ENCODE data around the gene SRP9.
"Not testable (repeated sequence)": the region's sequence is repeated elsewhere in the genome, so short reads cannot be mapped to it uniquely, and the experiment has no call there.

The SRP9 gene

DNA sequence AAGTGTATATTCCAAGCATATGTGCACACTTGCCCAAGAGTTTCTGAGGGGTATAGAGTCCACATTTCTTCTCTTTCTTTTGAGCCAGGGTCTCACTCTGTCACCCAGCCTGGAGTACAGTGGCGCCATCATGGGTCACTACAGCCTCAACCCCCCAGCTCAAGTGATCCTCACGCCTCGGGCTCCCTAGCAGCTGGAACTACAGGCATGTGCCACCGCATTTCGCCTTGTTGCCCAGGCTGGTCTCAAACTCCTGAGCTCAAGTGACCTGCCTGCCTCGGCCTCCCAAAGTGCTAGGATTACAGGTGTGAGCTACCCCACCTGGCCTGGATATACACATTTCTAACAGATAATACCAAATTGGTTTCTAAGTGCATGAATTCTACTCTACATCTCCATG, 17.1 kb upstream of the SRP9 start:
- no peak for TF ChIP-seq ZNF565 (CRISPR knock-in tag; conservative IDR thresholded peaks at IDR 0.05; ENCODE audit: low read depth)
- no peak for TF ChIP-seq TCF4 (CRISPR knock-in tag; IDR thresholded peaks at IDR 0.05; ENCODE audit: borderline replicate concordance)
- no peak for TF ChIP-seq ZNF8 (CRISPR knock-in tag; IDR thresholded peaks at IDR 0.05)
- TF ChIP-seq PPARA (CRISPR knock-in tag; IDR thresholded peaks at IDR 0.05; ENCODE audit: borderline replicate concordance): no peak
- no peak for TF ChIP-seq ESRRG (CRISPR knock-in tag; IDR thresholded peaks at IDR 0.05)
- TF ChIP-seq ZFP3 (CRISPR knock-in tag; IDR thresholded peaks at IDR 0.05): no peak
- TF ChIP-seq ISL1 (CRISPR knock-in tag; IDR thresholded peaks at IDR 0.05): no peak
- TF ChIP-seq, protein P1, sequence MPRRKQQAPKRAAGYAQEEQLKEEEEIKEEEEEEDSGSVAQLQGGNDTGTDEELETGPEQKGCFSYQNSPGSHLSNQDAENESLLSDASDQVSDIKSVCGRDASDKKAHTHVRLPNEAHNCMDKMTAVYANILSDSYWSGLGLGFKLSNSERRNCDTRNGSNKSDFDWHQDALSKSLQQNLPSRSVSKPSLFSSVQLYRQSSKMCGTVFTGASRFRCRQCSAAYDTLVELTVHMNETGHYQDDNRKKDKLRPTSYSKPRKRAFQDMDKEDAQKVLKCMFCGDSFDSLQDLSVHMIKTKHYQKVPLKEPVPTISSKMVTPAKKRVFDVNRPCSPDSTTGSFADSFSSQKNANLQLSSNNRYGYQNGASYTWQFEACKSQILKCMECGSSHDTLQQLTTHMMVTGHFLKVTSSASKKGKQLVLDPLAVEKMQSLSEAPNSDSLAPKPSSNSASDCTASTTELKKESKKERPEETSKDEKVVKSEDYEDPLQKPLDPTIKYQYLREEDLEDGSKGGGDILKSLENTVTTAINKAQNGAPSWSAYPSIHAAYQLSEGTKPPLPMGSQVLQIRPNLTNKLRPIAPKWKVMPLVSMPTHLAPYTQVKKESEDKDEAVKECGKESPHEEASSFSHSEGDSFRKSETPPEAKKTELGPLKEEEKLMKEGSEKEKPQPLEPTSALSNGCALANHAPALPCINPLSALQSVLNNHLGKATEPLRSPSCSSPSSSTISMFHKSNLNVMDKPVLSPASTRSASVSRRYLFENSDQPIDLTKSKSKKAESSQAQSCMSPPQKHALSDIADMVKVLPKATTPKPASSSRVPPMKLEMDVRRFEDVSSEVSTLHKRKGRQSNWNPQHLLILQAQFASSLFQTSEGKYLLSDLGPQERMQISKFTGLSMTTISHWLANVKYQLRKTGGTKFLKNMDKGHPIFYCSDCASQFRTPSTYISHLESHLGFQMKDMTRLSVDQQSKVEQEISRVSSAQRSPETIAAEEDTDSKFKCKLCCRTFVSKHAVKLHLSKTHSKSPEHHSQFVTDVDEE (CRISPR knock-in tag; IDR thresholded peaks at IDR 0.05): no peak
- TF ChIP-seq ZNF70 (CRISPR knock-in tag; IDR thresholded peaks at IDR 0.05): no peak
- no peak for TF ChIP-seq ZFP30 (CRISPR knock-in tag; IDR thresholded peaks at IDR 0.05)
- no peak for TF ChIP-seq SNAI2 (CRISPR knock-in tag; IDR thresholded peaks at IDR 0.05)
- TF ChIP-seq, protein P2, sequence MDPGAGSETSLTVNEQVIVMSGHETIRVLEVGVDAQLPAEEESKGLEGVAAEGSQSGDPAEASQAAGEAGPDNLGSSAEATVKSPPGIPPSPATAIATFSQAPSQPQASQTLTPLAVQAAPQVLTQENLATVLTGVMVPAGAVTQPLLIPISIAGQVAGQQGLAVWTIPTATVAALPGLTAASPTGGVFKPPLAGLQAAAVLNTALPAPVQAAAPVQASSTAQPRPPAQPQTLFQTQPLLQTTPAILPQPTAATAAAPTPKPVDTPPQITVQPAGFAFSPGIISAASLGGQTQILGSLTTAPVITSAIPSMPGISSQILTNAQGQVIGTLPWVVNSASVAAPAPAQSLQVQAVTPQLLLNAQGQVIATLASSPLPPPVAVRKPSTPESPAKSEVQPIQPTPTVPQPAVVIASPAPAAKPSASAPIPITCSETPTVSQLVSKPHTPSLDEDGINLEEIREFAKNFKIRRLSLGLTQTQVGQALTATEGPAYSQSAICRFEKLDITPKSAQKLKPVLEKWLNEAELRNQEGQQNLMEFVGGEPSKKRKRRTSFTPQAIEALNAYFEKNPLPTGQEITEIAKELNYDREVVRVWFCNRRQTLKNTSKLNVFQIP (CRISPR knock-in tag; IDR thresholded peaks at IDR 0.05; ENCODE audit: borderline replicate concordance, low read depth): no peak
- TF ChIP-seq, protein P3, sequence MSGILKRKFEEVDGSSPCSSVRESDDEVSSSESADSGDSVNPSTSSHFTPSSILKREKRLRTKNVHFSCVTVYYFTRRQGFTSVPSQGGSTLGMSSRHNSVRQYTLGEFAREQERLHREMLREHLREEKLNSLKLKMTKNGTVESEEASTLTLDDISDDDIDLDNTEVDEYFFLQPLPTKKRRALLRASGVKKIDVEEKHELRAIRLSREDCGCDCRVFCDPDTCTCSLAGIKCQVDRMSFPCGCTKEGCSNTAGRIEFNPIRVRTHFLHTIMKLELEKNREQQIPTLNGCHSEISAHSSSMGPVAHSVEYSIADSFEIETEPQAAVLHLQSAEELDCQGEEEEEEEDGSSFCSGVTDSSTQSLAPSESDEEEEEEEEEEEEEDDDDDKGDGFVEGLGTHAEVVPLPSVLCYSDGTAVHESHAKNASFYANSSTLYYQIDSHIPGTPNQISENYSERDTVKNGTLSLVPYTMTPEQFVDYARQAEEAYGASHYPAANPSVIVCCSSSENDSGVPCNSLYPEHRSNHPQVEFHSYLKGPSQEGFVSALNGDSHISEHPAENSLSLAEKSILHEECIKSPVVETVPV (CRISPR knock-in tag; IDR thresholded peaks at IDR 0.05): no peak
- no peak for TF ChIP-seq GLIS3 (CRISPR knock-in tag; IDR thresholded peaks at IDR 0.05)
- ATAC-seq: no peak

DNA sequence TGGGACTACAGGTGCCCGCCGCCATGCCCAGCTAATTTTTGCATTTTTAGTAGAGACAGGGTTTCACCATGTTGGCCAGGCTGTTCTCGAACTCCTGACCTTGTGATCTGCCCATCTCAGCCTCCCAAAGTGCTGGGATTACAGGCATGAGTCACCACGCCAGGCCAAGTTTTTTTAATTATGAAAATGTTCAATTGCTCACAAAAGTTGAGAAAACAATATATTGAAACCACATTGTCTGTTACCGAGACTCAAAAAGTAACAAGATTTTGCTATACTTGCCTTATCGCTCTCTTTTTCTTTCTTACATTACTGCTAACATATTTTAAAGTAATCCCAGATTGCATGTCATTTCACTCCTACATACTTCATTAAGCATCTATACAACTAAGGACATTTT, 16.2 kb upstream of the SRP9 start:
- not testable (repeated sequence) for ATAC-seq

DNA sequence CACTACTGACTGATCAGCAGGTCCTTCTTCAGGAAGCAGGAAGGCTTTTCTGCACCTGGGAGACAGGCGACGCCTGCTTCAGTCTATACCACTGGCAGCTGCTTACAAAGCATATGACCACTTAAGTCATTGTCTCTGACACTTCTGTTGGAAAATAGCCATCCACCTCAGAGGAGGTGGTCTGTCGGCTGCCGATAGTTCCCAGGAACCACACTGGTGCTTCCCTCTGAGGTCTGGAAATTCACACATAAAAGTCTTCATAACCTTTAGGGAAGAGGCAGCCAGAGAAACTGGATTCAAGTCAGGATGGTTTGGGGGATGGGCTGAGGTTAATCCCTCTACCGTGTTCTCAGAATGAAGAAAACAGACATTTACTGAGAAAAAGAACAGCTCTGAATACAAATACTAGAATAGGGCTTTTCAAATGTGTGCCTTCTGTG, 15.6 kb upstream of the SRP9 start:
- ATAC-seq: no peak; the same call in 2 of the 3 replicates
- TF ChIP-seq PPARA (CRISPR knock-in tag; IDR thresholded peaks at IDR 0.05; ENCODE audit: borderline replicate concordance) (no peak), ZNF70 (CRISPR knock-in tag; IDR thresholded peaks at IDR 0.05) (no peak), ZNF565 (CRISPR knock-in tag; conservative IDR thresholded peaks at IDR 0.05; ENCODE audit: low read depth) (no peak), ZFP30 (CRISPR knock-in tag; IDR thresholded peaks at IDR 0.05) (no peak), TCF4 (CRISPR knock-in tag; IDR thresholded peaks at IDR 0.05; ENCODE audit: borderline replicate concordance) (no peak), BACH2 (CRISPR knock-in tag; IDR thresholded peaks at IDR 0.05; ENCODE audit: borderline replicate concordance) (no peak), CSDC2 (CRISPR knock-in tag; IDR thresholded peaks at IDR 0.05) (no peak), RARB (CRISPR knock-in tag; IDR thresholded peaks at IDR 0.05) (no peak), TOX (CRISPR knock-in tag; IDR thresholded peaks at IDR 0.05; ENCODE audit: borderline replicate concordance) (no peak), ISL1 (CRISPR knock-in tag; IDR thresholded peaks at IDR 0.05) (no peak), ZC3H10 (CRISPR knock-in tag; IDR thresholded peaks at IDR 0.05) (no peak)
- TF ChIP-seq, protein P3 (CRISPR knock-in tag; IDR thresholded peaks at IDR 0.05): no peak
- TF ChIP-seq, protein P1 (CRISPR knock-in tag; IDR thresholded peaks at IDR 0.05): no peak
- TF ChIP-seq, protein P4, sequence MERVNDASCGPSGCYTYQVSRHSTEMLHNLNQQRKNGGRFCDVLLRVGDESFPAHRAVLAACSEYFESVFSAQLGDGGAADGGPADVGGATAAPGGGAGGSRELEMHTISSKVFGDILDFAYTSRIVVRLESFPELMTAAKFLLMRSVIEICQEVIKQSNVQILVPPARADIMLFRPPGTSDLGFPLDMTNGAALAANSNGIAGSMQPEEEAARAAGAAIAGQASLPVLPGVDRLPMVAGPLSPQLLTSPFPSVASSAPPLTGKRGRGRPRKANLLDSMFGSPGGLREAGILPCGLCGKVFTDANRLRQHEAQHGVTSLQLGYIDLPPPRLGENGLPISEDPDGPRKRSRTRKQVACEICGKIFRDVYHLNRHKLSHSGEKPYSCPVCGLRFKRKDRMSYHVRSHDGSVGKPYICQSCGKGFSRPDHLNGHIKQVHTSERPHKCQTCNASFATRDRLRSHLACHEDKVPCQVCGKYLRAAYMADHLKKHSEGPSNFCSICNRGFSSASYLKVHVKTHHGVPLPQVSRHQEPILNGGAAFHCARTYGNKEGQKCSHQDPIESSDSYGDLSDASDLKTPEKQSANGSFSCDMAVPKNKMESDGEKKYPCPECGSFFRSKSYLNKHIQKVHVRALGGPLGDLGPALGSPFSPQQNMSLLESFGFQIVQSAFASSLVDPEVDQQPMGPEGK (CRISPR knock-in tag; IDR thresholded peaks at IDR 0.05; ENCODE audit: borderline replicate concordance): no peak
